Measurements from ENCODE around the gene ARHGAP26.

GRCh38 chr5:142825378-142826089 is 55.4 kb downstream of the ARHGAP26 start:
- TF ChIP-seq, protein P1, sequence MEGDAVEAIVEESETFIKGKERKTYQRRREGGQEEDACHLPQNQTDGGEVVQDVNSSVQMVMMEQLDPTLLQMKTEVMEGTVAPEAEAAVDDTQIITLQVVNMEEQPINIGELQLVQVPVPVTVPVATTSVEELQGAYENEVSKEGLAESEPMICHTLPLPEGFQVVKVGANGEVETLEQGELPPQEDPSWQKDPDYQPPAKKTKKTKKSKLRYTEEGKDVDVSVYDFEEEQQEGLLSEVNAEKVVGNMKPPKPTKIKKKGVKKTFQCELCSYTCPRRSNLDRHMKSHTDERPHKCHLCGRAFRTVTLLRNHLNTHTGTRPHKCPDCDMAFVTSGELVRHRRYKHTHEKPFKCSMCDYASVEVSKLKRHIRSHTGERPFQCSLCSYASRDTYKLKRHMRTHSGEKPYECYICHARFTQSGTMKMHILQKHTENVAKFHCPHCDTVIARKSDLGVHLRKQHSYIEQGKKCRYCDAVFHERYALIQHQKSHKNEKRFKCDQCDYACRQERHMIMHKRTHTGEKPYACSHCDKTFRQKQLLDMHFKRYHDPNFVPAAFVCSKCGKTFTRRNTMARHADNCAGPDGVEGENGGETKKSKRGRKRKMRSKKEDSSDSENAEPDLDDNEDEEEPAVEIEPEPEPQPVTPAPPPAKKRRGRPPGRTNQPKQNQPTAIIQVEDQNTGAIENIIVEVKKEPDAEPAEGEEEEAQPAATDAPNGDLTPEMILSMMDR (IDR thresholded peaks at IDR 0.05), result no peak
- no peak for TF ChIP-seq POLR2A (IDR thresholded peaks at IDR 0.05; ENCODE audit: low read depth)
